ENCODE data around the gene TSR3. TPM values are rescaled to one million over a fixed set of nuclear protein-coding genes. Genes with fewer than 3 reads are reported as not detected.

TSR3 gene
- total RNA-seq, 1 donor from 2014 or later: 143 TPM

DNA sequence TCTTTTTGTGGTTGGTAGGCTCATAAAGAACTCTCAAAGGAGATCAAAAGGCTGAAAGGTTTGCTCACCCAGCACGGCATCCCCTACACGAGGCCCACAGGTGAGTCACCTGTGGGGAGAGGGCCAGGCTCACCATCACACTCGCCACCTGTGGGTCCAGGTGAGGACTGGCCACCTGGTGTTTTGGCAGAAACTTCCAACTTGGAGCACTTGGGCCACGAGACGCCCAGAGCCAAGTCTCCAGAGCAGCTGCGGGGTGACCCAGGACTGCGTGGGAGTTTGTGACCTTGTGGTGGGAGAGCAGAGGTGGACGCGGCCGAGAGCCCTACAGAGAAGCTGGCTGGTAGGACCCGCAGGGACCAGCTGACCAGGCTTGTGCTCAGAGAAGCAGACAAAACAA, 11.1 kb upstream of the TSR3 start:
- H3K36me3 ChIP-seq: peaks cover 49 to 63% of the 10 kb centered on the region in 2 donors
- H3K27me3 ChIP-seq: no peaks in the 10 kb centered on the region
- H3K4me3 ChIP-seq: no peak overlapping the region
- no peak overlapping the region for H3K27ac ChIP-seq
- H3K4me1 ChIP-seq: no peaks in the 10 kb centered on the region
- intact Hi-C loops (cut with DNase I): no loop called here
- TF ChIP-seq, protein P1, sequence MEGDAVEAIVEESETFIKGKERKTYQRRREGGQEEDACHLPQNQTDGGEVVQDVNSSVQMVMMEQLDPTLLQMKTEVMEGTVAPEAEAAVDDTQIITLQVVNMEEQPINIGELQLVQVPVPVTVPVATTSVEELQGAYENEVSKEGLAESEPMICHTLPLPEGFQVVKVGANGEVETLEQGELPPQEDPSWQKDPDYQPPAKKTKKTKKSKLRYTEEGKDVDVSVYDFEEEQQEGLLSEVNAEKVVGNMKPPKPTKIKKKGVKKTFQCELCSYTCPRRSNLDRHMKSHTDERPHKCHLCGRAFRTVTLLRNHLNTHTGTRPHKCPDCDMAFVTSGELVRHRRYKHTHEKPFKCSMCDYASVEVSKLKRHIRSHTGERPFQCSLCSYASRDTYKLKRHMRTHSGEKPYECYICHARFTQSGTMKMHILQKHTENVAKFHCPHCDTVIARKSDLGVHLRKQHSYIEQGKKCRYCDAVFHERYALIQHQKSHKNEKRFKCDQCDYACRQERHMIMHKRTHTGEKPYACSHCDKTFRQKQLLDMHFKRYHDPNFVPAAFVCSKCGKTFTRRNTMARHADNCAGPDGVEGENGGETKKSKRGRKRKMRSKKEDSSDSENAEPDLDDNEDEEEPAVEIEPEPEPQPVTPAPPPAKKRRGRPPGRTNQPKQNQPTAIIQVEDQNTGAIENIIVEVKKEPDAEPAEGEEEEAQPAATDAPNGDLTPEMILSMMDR (IDR thresholded peaks at IDR 0.05): no peak
- H3K9me3 ChIP-seq: no peaks in the 10 kb centered on the region
- DNase-seq (ENCODE audit: low spot score in 2 of 2): no peak

DNA sequence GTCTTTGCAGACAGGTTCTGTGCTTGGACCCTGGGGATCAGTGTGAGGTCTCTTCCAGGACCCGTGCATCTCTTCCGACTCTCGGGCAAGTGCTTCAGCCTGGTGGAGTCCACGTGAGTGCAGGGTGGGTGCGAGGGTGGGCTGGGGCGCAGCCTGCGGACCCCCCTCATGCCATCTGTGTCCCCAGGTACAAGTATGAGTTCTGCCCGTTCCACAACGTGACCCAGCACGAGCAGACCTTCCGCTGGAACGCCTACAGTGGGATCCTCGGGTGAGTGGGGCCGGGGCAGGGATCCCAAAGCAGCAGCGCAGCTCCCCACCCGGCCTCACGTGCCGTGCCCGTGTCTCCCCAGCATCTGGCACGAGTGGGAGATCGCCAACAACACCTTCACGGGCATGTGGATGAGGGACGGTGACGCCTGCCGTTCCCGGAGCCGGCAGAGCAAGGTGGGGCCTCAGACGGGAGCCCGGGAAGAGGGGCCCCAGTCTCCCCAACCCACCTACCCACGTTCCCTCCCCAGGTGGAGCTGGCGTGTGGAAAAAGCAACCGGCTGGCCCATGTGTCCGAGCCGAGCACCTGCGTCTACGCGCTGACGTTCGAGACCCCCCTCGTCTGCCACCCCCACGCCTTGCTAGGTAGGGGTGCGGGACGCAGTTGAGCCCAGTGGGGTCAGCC, 10.1 kb upstream of the TSR3 start:
- Histone ChIP-seq H3K36me3 (peaks cover 46 to 57% of the 10 kb centered on the region in 2 donors), H3K9me3 (no peaks in the 10 kb centered on the region), H3K27ac (no peak overlapping the region), H3K4me1 (no peaks in the 10 kb centered on the region), H3K27me3 (no peaks in the 10 kb centered on the region), H3K4me3 (no peak overlapping the region)
- TF ChIP-seq, protein P1 (IDR thresholded peaks at IDR 0.05): no peak
- DNase-seq (ENCODE audit: low spot score in 2 of 2): no peak
- intact Hi-C loops (cut with DNase I): no loop called here

DNA sequence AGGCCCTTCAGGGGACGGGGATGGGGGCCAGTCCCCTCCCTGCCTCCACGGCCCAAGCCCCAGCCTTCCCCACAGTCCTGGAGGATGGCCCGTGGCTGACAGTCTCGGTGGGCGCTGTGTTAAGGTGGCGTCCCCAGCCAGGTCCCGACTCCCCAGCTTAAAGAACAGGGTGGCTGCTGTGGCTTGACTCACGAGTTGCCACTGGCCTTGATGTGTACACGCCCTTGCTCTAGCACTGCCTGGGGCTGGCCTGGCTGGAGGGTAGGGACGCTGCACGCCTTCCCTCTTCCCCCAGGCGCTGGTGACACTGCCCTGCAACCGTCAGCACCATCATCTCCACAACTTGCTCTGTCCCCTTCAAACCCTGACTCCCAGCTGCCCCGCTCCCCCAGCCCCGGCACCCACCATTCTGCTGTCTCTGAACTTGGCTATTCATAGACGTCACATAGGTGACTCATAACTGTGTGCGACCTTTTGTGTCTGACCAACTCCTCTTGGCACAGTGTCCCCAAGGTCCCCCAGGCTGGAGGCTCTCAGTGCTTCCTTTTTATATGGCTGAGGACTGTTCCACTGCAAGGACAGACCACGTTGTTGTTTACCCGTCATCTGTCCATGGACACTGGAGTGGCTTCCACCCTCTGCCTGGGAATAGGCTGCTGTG, 6.4 kb upstream of the TSR3 start:
- Histone ChIP-seq H3K4me1 (peaks cover 0 to 2% of the 10 kb centered on the region in 2 donors), H3K9me3 (no peaks in the 10 kb centered on the region), H3K4me3 (no peak overlapping the region), H3K27me3 (no peaks in the 10 kb centered on the region), H3K36me3 (peaks cover 15 to 27% of the 10 kb centered on the region in 2 donors), H3K27ac (no peak overlapping the region)
- intact Hi-C loops (cut with DNase I): no loop called here
- DNase-seq (ENCODE audit: low spot score in 2 of 2): no peak
- TF ChIP-seq, protein P1 (IDR thresholded peaks at IDR 0.05): no peak

DNA sequence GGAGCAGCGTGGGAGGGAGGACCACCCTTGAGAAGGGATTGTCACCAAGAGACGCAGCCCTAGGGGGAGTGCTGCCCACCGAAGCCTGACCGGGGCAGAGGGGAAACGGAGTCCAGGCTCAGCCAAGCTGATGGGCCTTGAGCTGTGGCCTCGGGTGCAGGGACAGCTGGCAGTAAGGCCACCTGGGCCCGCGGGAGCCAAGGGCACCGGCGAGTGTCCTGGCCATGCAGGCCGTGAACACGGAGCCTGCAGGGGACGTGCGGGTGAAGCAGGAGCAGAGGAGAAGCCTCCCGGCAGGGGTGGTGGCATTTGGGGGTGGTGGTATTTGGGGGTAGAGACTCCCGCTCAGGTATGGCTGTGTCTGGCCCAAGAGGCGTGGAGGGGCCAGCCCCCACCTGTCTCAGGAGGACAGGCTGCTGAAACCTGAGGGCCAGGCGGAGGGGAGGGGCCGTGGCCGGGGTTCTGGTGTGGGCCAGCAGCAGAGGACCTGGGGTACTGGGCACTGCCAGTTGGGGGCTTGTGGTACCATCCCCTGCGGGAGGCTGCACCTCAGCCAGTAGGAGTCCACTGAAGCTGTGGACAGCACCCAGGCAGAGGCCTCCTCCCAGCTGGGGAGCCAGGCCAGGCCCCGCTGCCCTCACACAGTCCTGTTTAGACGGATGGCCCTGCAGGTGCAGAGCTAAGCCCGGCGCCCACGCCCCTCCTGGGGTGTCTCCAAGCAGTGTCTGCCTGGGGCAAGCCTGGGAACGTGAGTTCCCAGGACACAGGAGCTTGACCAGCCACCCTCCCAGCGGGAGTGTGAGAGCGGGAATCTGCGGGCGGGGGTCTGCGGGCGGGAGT, 4.6 kb upstream of the TSR3 start:
- Histone ChIP-seq H3K4me3 (no peak overlapping the region), H3K27me3 (no peaks in the 10 kb centered on the region), H3K36me3 (peaks cover 0 to 10% of the 10 kb centered on the region in 2 donors), H3K27ac (no peak overlapping the region), H3K9me3 (no peaks in the 10 kb centered on the region), H3K4me1 (peaks cover 4 to 9% of the 10 kb centered on the region in 2 donors)
- intact Hi-C loops (cut with DNase I): no loop called here
- no peak for DNase-seq (ENCODE audit: low spot score in 2 of 2)
- TF ChIP-seq, protein P1 (IDR thresholded peaks at IDR 0.05): no peak

- TF ChIP-seq, protein P1 (IDR thresholded peaks at IDR 0.05): no peak
- H3K4me1 ChIP-seq: peaks cover 8 to 14% of the 10 kb centered on the region in 2 donors
- no peaks in the 10 kb centered on the region for H3K9me3 ChIP-seq
- peaks cover 0 to 4% of the 10 kb centered on the region in 2 donors for H3K36me3 ChIP-seq
- H3K27me3 ChIP-seq: no peaks in the 10 kb centered on the region
- H3K27ac ChIP-seq: no peak overlapping the region
- intact Hi-C loops (cut with DNase I): no loop called here
- no peak for DNase-seq (ENCODE audit: low spot score in 2 of 2)
- H3K4me3 ChIP-seq: no peak overlapping the region
These were observed 3.9 kb upstream of the TSR3 start for GRCh38 chr16:1355591-1355990.

Data from ascending aorta (tissue), 2 donors.